ENCODE results near the gene SLC5A2.

The SLC5A2 gene

GRCh38 chr16:31451681-31452351, 31.1 kb upstream of the SLC5A2 start:
- no peak for TF ChIP-seq TAF1 (IDR thresholded peaks at IDR 0.05; ENCODE audit: borderline replicate concordance, insufficient read depth, low read length)
- no peak for TF ChIP-seq SIN3A (IDR thresholded peaks at IDR 0.05; ENCODE audit: borderline replicate concordance, insufficient read depth, low read length)
- no peak for TF ChIP-seq POLR2AphosphoS5 (IDR thresholded peaks at IDR 0.05; ENCODE audit: low read depth, low read length)
- no peak for TF ChIP-seq FOXP2 (optimal IDR thresholded peaks at IDR 0.05; ENCODE audit: borderline replicate concordance, extremely low read depth, extremely low read length, insufficient read depth)

GRCh38 chr16:31452631-31453106, 30.3 kb upstream of the SLC5A2 start:
- peak; percentile 66 for TF ChIP-seq POLR2AphosphoS5 (IDR thresholded peaks at IDR 0.05; ENCODE audit: low read depth, low read length)
- no peak for TF ChIP-seq TAF1 (IDR thresholded peaks at IDR 0.05; ENCODE audit: borderline replicate concordance, insufficient read depth, low read length)
- TF ChIP-seq FOXP2 (optimal IDR thresholded peaks at IDR 0.05; ENCODE audit: borderline replicate concordance, extremely low read depth, extremely low read length, insufficient read depth), result no peak
- TF ChIP-seq REST (IDR thresholded peaks at IDR 0.05; ENCODE audit: insufficient read depth in 1 of 2, low read depth in 2 of 2, low read length in 2 of 2), result no peak
- TF ChIP-seq SIN3A (IDR thresholded peaks at IDR 0.05; ENCODE audit: borderline replicate concordance, insufficient read depth, low read length), result no peak

GRCh38 chr16:31453255-31454204, 29.4 kb upstream of the SLC5A2 start:
- no peak for TF ChIP-seq FOXP2 (optimal IDR thresholded peaks at IDR 0.05; ENCODE audit: borderline replicate concordance, extremely low read depth, extremely low read length, insufficient read depth)
- TF ChIP-seq TAF1 (IDR thresholded peaks at IDR 0.05; ENCODE audit: borderline replicate concordance, insufficient read depth, low read length), result no peak
- TF ChIP-seq SIN3A (IDR thresholded peaks at IDR 0.05; ENCODE audit: borderline replicate concordance, insufficient read depth, low read length), result no peak
- TF ChIP-seq POLR2AphosphoS5 (IDR thresholded peaks at IDR 0.05; ENCODE audit: low read depth, low read length), result no peak
- TF ChIP-seq REST (IDR thresholded peaks at IDR 0.05; ENCODE audit: insufficient read depth in 1 of 2, low read depth in 2 of 2, low read length in 2 of 2), result no peak

GRCh38 chr16:31455601-31456314, 27.2 kb upstream of the SLC5A2 start:
- no peak for TF ChIP-seq TAF1 (IDR thresholded peaks at IDR 0.05; ENCODE audit: borderline replicate concordance, insufficient read depth, low read length)
- TF ChIP-seq POLR2AphosphoS5 (IDR thresholded peaks at IDR 0.05; ENCODE audit: low read depth, low read length), result 0 out of 2 replicates have a peak, but pooled peaks have one; percentile 3

- TF ChIP-seq REST (IDR thresholded peaks at IDR 0.05; ENCODE audit: insufficient read depth in 1 of 2, low read depth in 2 of 2, low read length in 2 of 2), result peak in 1 of 2 experiments; percentile 82; a peak in 2 of 4 replicates
- TF ChIP-seq TAF1 (IDR thresholded peaks at IDR 0.05; ENCODE audit: borderline replicate concordance, insufficient read depth, low read length), result no peak
- no peak for TF ChIP-seq POLR2AphosphoS5 (IDR thresholded peaks at IDR 0.05; ENCODE audit: low read depth, low read length)
- no peak for TF ChIP-seq FOXP2 (optimal IDR thresholded peaks at IDR 0.05; ENCODE audit: borderline replicate concordance, extremely low read depth, extremely low read length, insufficient read depth)
- no peak for TF ChIP-seq SIN3A (IDR thresholded peaks at IDR 0.05; ENCODE audit: borderline replicate concordance, insufficient read depth, low read length)
Measured at GRCh38 chr16:31456988-31457360, 25.9 kb upstream of the SLC5A2 start.

Data from PFSK-1 (cell line).